ENCODE measurements around the gene AP2A1.
A peak's percentile ranks its signal among the peaks of the same experiment; 100 is the strongest.
"Not testable (repeated sequence)": the region's sequence is repeated elsewhere in the genome, so short reads cannot be mapped to it uniquely, and the experiment has no call there.

AP2A1 gene

GRCh38 chr19:49814010-49814409 lies 47.2 kb downstream of the AP2A1 start:
- DNase-seq, result no peak

- DNase-seq, result no peak
Measured at GRCh38 chr19:49816590-49816989, 49.8 kb downstream of the AP2A1 start.

- DNase-seq, result peak; percentile 82 to 88
Measured at GRCh38 chr19:49817964-49818648, 51.3 kb downstream of the AP2A1 start, which contains the start of gene MED25. MED25 (plus strand) TSS chr19:49818289; CDS start chr19:49818342, 53 bp downstream.

GRCh38 chr19:49818649-49819370 lies 52.0 kb downstream of the AP2A1 start:
- no peak for DNase-seq

- not testable (repeated sequence) for DNase-seq
Measured at GRCh38 chr19:49819452-49820115, 52.8 kb downstream of the AP2A1 start.

GRCh38 chr19:49820125-49820524 lies 53.3 kb downstream of the AP2A1 start:
- no peak for DNase-seq

GRCh38 chr19:49823472-49823871 lies 56.7 kb downstream of the AP2A1 start:
- no peak for DNase-seq

GRCh38 chr19:49824662-49825061 lies 57.9 kb downstream of the AP2A1 start:
- no peak for DNase-seq

- no peak for DNase-seq
Measured at GRCh38 chr19:49827034-49827433, 60.2 kb downstream of the AP2A1 start.

GRCh38 chr19:49829200-49829599 lies 62.4 kb downstream of the AP2A1 start:
- DNase-seq, result no peak

GRCh38 chr19:49829721-49830120 lies 62.9 kb downstream of the AP2A1 start:
- no peak for DNase-seq

GRCh38 chr19:49830766-49831165 lies 64.0 kb downstream of the AP2A1 start:
- DNase-seq, result no peak

- DNase-seq, result no peak
Measured at GRCh38 chr19:49831592-49831991, 64.8 kb downstream of the AP2A1 start.

- DNase-seq, result no peak
Measured at GRCh38 chr19:49832556-49832955, 65.8 kb downstream of the AP2A1 start.

- DNase-seq, result no peak
Measured at GRCh38 chr19:49833599-49833998, 66.8 kb downstream of the AP2A1 start.

- DNase-seq, result no peak
Measured at GRCh38 chr19:49835562-49835961, 68.8 kb downstream of the AP2A1 start.

GRCh38 chr19:49836176-49837008 lies 69.6 kb downstream of the AP2A1 start:
- no peak for DNase-seq

- DNase-seq, result no peak
Measured at GRCh38 chr19:49837009-49837310, 70.2 kb downstream of the AP2A1 start.

GRCh38 chr19:49837425-49837824 lies 70.6 kb downstream of the AP2A1 start:
- DNase-seq, result no peak

- DNase-seq, result no peak
Measured at GRCh38 chr19:49838885-49839588, 72.2 kb downstream of the AP2A1 start.

- no peak for DNase-seq
Measured at GRCh38 chr19:49839713-49840112, 72.9 kb downstream of the AP2A1 start.

GRCh38 chr19:49840321-49840720 lies 73.5 kb downstream of the AP2A1 start:
- DNase-seq, result no peak
